HepG2 (cell line): ENCODE data around the gene ZNF77. TPM values are rescaled to one million over a fixed set of nuclear protein-coding genes. Genes with fewer than 3 reads are reported as not detected.

Source experiments
- AHDC1 ChIP-seq: sonication (generic); formaldehyde crosslinking; IDR thresholded peaks from 2 replicates; pipeline ENCODE4 v1.5.1; 2020; ENCODE audit warnings: mild to moderate bottlenecking, missing genetic modification reagents, borderline replicate concordance
- ARID5B ChIP-seq: IDR thresholded peaks from 2 replicates; pipeline ENCODE4 v1.4.0; 2020; ENCODE audit warnings: mild to moderate bottlenecking, missing genetic modification reagents
- FOXM1 ChIP-seq: sonication (generic); formaldehyde crosslinking; IDR thresholded peaks from 2 replicates; pipeline ENCODE4 v1.5.0; 2020; ENCODE audit warnings: missing genetic modification reagents
- RAD21 ChIP-seq: fragments of 450-650 bp; formaldehyde crosslinking; IDR thresholded peaks from 2 replicates; pipeline ENCODE4 v1.5.0; 2020; ENCODE audit warnings: mild to moderate bottlenecking
- SMARCC2 ChIP-seq: fragments of 450-650 bp; IDR thresholded peaks from 2 replicates; pipeline ENCODE4 v1.6.1; 2017; ENCODE audit warnings: antibody characterized with exemption, mild to moderate bottlenecking
- SRF ChIP-seq: IDR thresholded peaks from 2 replicates; pipeline ENCODE4 v1.6.1; 2011; ENCODE audit warnings: mild to moderate bottlenecking, low read depth, low read length, moderate library complexity
- ZNF691 ChIP-seq: sonication (generic); formaldehyde crosslinking; IDR thresholded peaks from 2 replicates; pipeline ENCODE4 v1.4.0; 2020; ENCODE audit warnings: missing genetic modification reagents, low read depth, mild to moderate bottlenecking, borderline replicate concordance
- ZNF704 ChIP-seq: sonication (generic); formaldehyde crosslinking; IDR thresholded peaks from 2 replicates; pipeline ENCODE4 v1.8.1; 2023; ENCODE audit warnings: mild to moderate bottlenecking, inconsistent platforms, moderate library complexity, missing genetic modification reagents, borderline replicate concordance
- polyA plus RNA-seq, 8 experiments: library from polyadenylated mRNA; depleted of rRNA in 3 of 8; stranded (reverse) in 7 of 8; unstranded in 1 of 8; fragments of >200 nt; fragmentation: Illumina TruSeq in 4 of 8; extraction: Trizol in 4 of 8; gene quantifications; 2 replicates each; pipeline versions ENCODE4 v1.2.1 to v1.2.3, GENCODE V29; 2011 to 2016; ENCODE audit warnings: low read depth in 4 of 8, missing spikeins in 1 of 8, mixed read lengths in 1 of 8; ENCODE audit not compliant: insufficient read depth in 1 of 8
- total RNA-seq, 5 experiments: library from RNA; depleted of rRNA; stranded (reverse); fragments of >200 nt; fragmentation: Illumina TruSeq; extraction: Trizol; gene quantifications; 2 replicates each; pipeline ENCODE4 v1.2.3, GENCODE V29; 2016; ENCODE audit warnings: low read depth in 1 of 5
- TF ChIP-seq, protein P1 (sequence below): IDR thresholded peaks from 2 replicates; pipeline ENCODE4 v1.6.1; 2016; ENCODE audit warnings: mild to moderate bottlenecking, missing biosample characterization, missing genetic modification reagents
- TF ChIP-seq, protein P2 (sequence below): sonication (generic); formaldehyde crosslinking; IDR thresholded peaks from 2 replicates; pipeline ENCODE4 v1.4.0; 2020; ENCODE audit warnings: missing genetic modification reagents

The ZNF77 gene
- total and polyA plus RNA-seq, 2 of the 13 experiments (the other 11 are each of a cell fraction or from before 2014, with no cell fraction given), result 7.1 to 11.5 TPM

DNA sequence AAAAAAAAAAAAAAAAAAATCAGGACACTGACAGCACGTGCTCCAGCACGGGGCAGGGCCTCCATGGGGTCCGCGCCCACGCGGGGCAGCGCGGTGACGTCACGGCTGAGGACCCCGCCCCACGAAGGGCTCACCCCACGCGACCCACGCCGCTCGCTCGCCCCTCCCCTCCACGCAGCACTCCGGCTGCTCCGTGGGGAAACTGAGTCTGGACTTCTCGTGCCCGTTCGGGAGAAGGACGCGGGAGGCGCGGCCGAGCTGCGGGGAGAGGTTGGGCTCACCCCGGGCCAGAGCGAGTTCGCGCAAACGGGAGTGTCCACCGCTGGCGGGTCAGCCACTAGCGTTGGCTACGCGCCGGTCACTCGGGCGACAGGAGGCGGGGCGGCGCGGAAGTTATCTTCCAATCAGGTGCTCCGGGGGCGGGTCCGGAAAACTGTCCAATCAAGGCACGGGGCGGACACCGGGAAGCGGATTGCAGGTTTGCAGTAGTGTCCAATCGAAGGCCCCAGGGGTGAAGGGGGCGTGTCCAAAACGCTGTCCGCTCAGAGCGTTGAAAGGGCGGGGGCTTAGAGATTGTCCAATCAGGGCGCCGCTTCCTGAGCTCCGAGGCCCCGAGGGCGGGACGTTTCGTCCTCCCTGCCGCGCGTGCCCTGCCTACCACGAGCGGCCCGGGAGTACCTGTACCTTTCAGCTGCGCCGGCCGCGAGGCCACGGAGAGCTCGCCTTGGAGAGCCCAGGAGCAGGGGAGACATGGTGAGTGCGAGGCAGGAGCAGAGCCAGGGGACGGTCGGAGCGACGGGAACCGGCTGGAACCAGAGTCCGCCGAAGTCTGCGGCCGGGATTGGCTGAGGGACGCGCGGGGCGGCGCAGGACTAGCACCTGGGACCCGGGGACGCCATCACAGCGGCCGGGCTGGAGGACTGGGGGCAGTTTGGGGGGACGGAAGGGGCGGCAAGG is 44.2 kb downstream of the ZNF77 start, which contains the start of gene ZNF57 (continued):
- TF ChIP-seq RAD21, result peak; percentile 66
- TF ChIP-seq, protein P1, sequence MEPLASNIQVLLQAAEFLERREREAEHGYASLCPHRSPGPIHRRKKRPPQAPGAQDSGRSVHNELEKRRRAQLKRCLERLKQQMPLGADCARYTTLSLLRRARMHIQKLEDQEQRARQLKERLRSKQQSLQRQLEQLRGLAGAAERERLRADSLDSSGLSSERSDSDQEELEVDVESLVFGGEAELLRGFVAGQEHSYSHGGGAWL (CRISPR knock-in tag), result no peak; the same call in none of the 2 replicates
- no peak for TF ChIP-seq AHDC1 (CRISPR knock-in tag)
- TF ChIP-seq ZNF704 (CRISPR knock-in tag), result no peak
- peak; percentile 12; the same call in 1 of the 2 replicates for TF ChIP-seq ARID5B
- peak; percentile 54; the same call in 1 of the 2 replicates for TF ChIP-seq ZNF691 (CRISPR knock-in tag)
- TF ChIP-seq SRF, result no peak
- no peak for TF ChIP-seq SMARCC2
- no peak for TF ChIP-seq FOXM1 (CRISPR knock-in tag)
- TF ChIP-seq, protein P2, sequence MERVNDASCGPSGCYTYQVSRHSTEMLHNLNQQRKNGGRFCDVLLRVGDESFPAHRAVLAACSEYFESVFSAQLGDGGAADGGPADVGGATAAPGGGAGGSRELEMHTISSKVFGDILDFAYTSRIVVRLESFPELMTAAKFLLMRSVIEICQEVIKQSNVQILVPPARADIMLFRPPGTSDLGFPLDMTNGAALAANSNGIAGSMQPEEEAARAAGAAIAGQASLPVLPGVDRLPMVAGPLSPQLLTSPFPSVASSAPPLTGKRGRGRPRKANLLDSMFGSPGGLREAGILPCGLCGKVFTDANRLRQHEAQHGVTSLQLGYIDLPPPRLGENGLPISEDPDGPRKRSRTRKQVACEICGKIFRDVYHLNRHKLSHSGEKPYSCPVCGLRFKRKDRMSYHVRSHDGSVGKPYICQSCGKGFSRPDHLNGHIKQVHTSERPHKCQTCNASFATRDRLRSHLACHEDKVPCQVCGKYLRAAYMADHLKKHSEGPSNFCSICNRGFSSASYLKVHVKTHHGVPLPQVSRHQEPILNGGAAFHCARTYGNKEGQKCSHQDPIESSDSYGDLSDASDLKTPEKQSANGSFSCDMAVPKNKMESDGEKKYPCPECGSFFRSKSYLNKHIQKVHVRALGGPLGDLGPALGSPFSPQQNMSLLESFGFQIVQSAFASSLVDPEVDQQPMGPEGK, result no peak; the same call in 1 of the 2 replicates
